ENCODE measurements around the gene SPDYE11.
"Not testable (repeated sequence)": the region's sequence is repeated elsewhere in the genome, so short reads cannot be mapped to it uniquely, and the experiment has no call there.

Gene SPDYE11

DNA sequence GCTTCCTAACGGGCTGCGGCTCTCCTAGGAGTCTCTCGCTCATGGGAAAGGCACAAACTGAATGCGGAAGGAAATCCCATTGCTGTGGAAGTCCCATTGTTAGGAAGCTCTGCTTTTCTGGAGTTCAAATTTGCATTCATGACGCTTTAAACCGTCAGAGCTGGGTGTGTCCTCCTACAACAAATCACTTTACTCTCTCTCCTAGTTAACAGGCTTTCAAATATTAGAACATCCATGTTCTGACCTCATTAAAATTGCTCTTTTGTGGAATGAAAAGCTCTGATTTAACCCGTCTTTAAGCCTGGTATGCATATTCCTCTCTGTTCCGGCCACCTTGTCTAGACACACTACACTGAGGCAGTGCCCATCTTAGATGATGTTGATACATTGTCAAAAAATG lies at the start of gene SPDYE11:
SPDYE11 (minus strand) TSS at position 101 of the 400 bp plus-strand sequence. CDS start 1,800 bp downstream, outside the sequence.
- not testable (repeated sequence) for DNase-seq

DNA sequence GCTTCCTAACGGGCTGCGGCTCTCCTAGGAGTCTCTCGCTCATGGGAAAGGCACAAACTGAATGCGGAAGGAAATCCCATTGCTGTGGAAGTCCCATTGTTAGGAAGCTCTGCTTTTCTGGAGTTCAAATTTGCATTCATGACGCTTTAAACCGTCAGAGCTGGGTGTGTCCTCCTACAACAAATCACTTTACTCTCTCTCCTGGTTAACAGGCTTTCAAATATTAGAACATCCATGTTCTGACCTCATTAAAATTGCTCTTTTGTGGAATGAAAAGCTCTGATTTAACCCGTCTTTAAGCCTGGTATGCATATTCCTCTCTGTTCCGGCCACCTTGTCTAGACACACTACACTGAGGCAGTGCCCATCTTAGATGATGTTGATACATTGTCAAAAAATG lies 28.2 kb upstream of the SPDYE11 start, which contains the start of gene SPDYE9:
SPDYE9 (minus strand) TSS at position 101 of the 400 bp plus-strand sequence. CDS start 1,800 bp downstream, outside the sequence.
- DNase-seq: not testable (repeated sequence)

GRCh38 chr7:73029666-73030065 lies 28.0 kb downstream of the SPDYE11 start, which contains the start of gene SPDYE8:
SPDYE8 (minus strand) TSS chr7:73029766; CDS start chr7:73027966, 1,800 bp downstream.
- not testable (repeated sequence) for DNase-seq

GRCh38 chr7:73006491-73006890 lies 51.2 kb downstream of the SPDYE11 start:
- DNase-seq: not testable (repeated sequence)

DNA sequence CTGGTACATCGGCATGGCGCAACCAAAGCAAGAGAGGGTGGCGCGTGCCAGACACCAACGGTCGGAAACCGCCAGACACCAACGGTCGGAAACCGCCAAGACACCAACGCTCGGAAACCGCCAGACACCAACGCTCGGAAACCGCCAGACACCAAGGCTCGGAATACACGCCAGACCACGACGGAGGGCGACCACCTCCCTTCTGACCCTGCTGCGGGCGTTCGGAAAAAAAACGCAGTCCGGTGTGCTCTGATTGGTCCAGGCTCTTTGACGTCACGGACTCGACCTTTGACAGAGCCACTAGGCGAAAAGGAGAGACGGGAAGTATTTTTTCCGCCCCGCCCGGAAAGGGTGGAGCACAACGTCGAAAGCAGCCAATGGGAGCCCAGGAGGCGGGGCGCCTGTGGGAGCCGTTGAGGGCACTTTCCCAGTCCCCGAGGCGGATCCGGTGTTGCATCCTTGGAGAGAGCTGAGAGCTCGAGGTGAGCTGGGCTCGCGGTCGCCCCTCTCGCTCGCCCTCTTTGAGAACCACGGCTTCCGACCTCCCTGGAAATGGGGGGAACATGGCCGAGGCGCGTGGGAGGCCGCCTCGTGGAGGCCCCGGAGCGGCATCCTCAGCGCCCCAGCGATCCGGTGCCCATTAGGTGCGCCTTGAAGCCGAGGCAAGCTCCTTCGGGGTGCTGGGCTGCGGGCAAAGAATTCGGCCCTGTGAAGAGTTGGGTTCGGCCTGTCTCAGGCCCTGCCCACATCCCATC lies 51.8 kb downstream of the SPDYE11 start:
- DNase-seq: peak; percentile 79

GRCh38 chr7:73005356-73005692 lies 52.4 kb downstream of the SPDYE11 start:
- DNase-seq: peak; percentile 61

- not testable (repeated sequence) for DNase-seq
Measured at GRCh38 chr7:72997887-72998468, 59.7 kb downstream of the SPDYE11 start.
